ENCODE results near the gene CRB3.

Gene CRB3

DNA sequence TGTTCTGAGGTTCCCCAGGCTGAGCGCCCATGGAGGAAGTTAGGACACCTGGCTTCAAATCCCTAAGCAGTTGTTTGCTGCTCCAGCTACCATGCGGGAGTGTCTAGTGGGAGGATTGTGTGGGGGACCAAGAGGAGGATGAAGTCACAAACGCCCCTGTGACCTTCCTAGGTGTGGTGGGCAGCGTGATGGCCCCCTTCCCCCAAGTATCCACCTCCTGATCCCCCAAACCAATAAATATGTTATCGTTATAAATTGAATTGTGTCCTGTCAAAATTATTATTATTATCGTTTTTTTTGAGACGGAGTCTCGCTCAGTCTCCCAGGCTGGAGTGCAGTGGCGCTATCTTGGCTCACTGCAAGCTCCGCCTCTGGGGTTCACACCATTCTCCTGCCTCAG is 30.4 kb upstream of the CRB3 start, which contains the start of gene SLC25A41:
Gene SLC25A41, minus strand, starts transcription at position 101 of the 400 bp plus-strand sequence. Its CDS starts 70 bp downstream, at position 31.
- no peak for DNase-seq (ENCODE audit: low read depth, low spot score)
- TF ChIP-seq, protein P1, sequence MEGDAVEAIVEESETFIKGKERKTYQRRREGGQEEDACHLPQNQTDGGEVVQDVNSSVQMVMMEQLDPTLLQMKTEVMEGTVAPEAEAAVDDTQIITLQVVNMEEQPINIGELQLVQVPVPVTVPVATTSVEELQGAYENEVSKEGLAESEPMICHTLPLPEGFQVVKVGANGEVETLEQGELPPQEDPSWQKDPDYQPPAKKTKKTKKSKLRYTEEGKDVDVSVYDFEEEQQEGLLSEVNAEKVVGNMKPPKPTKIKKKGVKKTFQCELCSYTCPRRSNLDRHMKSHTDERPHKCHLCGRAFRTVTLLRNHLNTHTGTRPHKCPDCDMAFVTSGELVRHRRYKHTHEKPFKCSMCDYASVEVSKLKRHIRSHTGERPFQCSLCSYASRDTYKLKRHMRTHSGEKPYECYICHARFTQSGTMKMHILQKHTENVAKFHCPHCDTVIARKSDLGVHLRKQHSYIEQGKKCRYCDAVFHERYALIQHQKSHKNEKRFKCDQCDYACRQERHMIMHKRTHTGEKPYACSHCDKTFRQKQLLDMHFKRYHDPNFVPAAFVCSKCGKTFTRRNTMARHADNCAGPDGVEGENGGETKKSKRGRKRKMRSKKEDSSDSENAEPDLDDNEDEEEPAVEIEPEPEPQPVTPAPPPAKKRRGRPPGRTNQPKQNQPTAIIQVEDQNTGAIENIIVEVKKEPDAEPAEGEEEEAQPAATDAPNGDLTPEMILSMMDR (IDR thresholded peaks at IDR 0.05; ENCODE audit: low read depth, low read length), result no peak
- no peak within 1 kb of the TSS for H3K4me3 ChIP-seq (ENCODE audit: low read depth, low read length)
- in situ Hi-C loops (cut with HindIII; ENCODE audit: low sequenced_read_pairs), result no loop called here

- no peak for DNase-seq (ENCODE audit: low read depth, low spot score)
- no peak overlapping the region for H3K4me3 ChIP-seq (ENCODE audit: low read depth, low read length)
- TF ChIP-seq, protein P1 (IDR thresholded peaks at IDR 0.05; ENCODE audit: low read depth, low read length), result no peak
- in situ Hi-C loops (cut with HindIII; ENCODE audit: low sequenced_read_pairs), result no loop called here
Measured at GRCh38 chr19:6439743-6440142, 24.3 kb upstream of the CRB3 start.

- in situ Hi-C loops (cut with HindIII; ENCODE audit: low sequenced_read_pairs), result no loop called here
- no peak overlapping the region for H3K4me3 ChIP-seq (ENCODE audit: low read depth, low read length)
- no peak for DNase-seq (ENCODE audit: low read depth, low spot score)
- TF ChIP-seq, protein P1 (IDR thresholded peaks at IDR 0.05; ENCODE audit: low read depth, low read length), result no peak
Measured at GRCh38 chr19:6440905-6441304, 23.2 kb upstream of the CRB3 start.

DNA sequence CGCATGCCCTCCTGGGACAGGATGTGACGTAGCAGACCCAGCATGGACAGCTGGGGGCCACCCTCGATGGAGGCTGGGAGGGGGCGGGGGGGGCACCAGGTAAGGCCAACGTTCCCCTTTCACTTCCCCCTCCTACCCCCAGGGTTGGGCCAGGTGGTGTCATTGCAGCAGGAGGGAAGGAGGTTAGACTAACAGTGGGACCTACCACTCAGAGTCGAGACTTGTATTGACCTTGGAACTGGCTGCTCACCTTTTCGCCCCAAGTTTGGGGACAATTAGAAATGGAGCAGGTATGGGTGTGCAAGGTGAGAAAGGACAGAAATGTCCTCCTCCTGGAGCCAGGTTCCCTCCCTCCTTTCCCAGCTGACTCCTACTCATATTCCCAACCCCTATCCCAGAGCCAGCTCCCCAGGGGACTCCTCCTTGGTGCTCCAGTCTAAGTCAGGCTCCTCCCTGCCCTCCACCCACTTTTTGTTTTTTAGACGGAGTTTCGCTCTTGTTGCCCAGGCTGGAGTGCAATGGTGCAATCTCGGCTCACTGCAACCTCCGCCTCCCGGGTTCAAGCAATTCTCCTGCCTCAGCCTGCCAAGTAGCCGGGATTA is 21.9 kb upstream of the CRB3 start:
- TF ChIP-seq, protein P1 (IDR thresholded peaks at IDR 0.05; ENCODE audit: low read depth, low read length), result no peak
- in situ Hi-C loops (cut with HindIII; ENCODE audit: low sequenced_read_pairs), result no loop called here
- no peak for DNase-seq (ENCODE audit: low read depth, low spot score)
- H3K4me3 ChIP-seq (ENCODE audit: low read depth, low read length), result no peak overlapping the region

DNA sequence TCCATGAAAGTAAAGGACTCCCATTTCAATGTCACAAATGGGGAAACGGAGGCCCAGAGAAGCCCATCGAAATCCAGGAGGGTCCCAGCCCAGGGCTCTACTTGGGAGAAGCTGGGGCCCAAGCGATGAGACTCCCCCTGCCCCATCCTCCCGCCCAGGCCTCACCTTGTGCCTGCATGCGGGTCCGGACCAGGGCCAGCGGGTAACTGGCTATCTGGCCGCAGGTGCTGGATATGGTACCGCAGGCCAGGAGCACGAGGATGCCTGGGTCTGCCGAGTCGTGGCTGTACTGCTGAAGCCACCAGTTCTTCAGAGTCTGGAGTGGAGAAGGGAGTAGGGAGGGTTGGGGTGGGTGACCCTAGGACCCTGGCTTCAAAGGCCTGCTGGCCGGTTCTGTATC is 20.1 kb upstream of the CRB3 start:
- in situ Hi-C loops (cut with HindIII; ENCODE audit: low sequenced_read_pairs), result no loop called here

DNA sequence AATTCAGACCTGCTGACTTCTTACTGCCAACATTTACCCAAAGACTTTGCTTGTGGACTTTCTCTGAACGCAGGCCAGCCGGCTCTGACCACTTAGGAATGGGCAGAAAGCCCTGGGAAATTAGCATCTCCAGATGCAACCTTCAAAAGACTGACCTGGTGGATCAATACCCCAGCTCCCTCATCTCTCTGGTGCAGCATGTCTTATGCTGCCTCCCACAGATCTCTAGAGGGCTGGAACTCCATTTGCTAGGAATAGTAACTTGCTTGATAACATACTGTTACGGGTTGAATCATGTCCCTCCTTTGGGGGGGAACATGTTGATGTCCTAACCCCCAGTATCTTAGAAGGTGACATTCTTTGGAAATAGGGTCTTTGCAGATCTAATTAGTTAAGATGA is 17.6 kb upstream of the CRB3 start:
- no peak overlapping the region for H3K4me3 ChIP-seq (ENCODE audit: low read depth, low read length)
- in situ Hi-C loops (cut with HindIII; ENCODE audit: low sequenced_read_pairs), result no loop called here
- DNase-seq (ENCODE audit: low read depth, low spot score), result no peak
- TF ChIP-seq, protein P1 (IDR thresholded peaks at IDR 0.05; ENCODE audit: low read depth, low read length), result no peak

More for the DNA sequence above, 20.1 kb upstream of the CRB3 start:
- DNase-seq (ENCODE audit: low read depth, low spot score), result no peak
- TF ChIP-seq, protein P1 (IDR thresholded peaks at IDR 0.05; ENCODE audit: low read depth, low read length), result no peak
- no peak overlapping the region for H3K4me3 ChIP-seq (ENCODE audit: low read depth, low read length)
